SK-N-SH (cell line): Measurements from ENCODE around the gene ADCY5.

ENCODE experiments used
- CTCF ChIP-seq: fragments of 200-600 bp; sonication (generic); IDR thresholded peaks from 2 replicates; pipeline ENCODE4 v1.6.1; 2017; ENCODE audit warnings: antibody characterized with exemption, mild to moderate bottlenecking, moderate library complexity
- FOXJ3 ChIP-seq: sonication (generic); formaldehyde crosslinking; IDR thresholded peaks from 2 replicates; pipeline ENCODE4 v1.5.1; 2020; ENCODE audit warnings: mild to moderate bottlenecking, missing genetic modification reagents
- MXI1 ChIP-seq: IDR thresholded peaks from 2 replicates; pipeline ENCODE4 v1.6.1; 2012; ENCODE audit warnings: mild to moderate bottlenecking, low read depth, low read length, improper control_type of control experiment
- NRF1 ChIP-seq: IDR thresholded peaks from 2 replicates; pipeline ENCODE4 v1.6.1; 2012; ENCODE audit warnings: low read depth, mild to moderate bottlenecking, low read length
- POLR2AphosphoS5 ChIP-seq: IDR thresholded peaks from 2 replicates; pipeline ENCODE4 v1.6.1; 2012; ENCODE audit warnings: low read depth, low read length
- RAD21 ChIP-seq: IDR thresholded peaks from 2 replicates; pipeline ENCODE4 v1.6.1; 2012; ENCODE audit warnings: mild to moderate bottlenecking, low read length
- REST ChIP-seq: IDR thresholded peaks from 2 replicates; pipeline ENCODE4 v1.6.1; 2012; ENCODE audit warnings: mild to moderate bottlenecking, low read depth, low read length, moderate library complexity
- SIN3A ChIP-seq: IDR thresholded peaks from 2 replicates; pipeline ENCODE4 v1.6.1; 2012; ENCODE audit warnings: low read depth, mild to moderate bottlenecking, low read length, moderate library complexity, borderline replicate concordance
- TCF12 ChIP-seq: IDR thresholded peaks from 2 replicates; pipeline ENCODE4 v1.4.0; 2012
- TEAD4 ChIP-seq: IDR thresholded peaks from 2 replicates; pipeline ENCODE4 v1.4.0; 2012; ENCODE audit warnings: mild to moderate bottlenecking, borderline replicate concordance; ENCODE audit not compliant: insufficient read depth
- USF1 ChIP-seq: IDR thresholded peaks from 2 replicates; pipeline ENCODE4 v1.4.0; 2012; ENCODE audit warnings: low read depth, borderline replicate concordance
- YY1 ChIP-seq: IDR thresholded peaks from 2 replicates; pipeline ENCODE4 v1.4.0; 2012; ENCODE audit warnings: low read depth, mild to moderate bottlenecking

GRCh38 chr3:123326531-123326930, 122.4 kb downstream of the ADCY5 start:
- no peak for TF ChIP-seq SIN3A
- TF ChIP-seq CTCF, result no peak
- TF ChIP-seq NRF1, result no peak
- no peak for TF ChIP-seq YY1
- TF ChIP-seq TEAD4, result no peak
- TF ChIP-seq REST, result no peak
- TF ChIP-seq FOXJ3 (CRISPR knock-in tag), result no peak
- TF ChIP-seq RAD21, result no peak
- TF ChIP-seq USF1, result no peak
- no peak for TF ChIP-seq TCF12
- TF ChIP-seq MXI1, result no peak
- no peak for TF ChIP-seq POLR2AphosphoS5
